ENCODE results near the gene PFKM. TPM values are rescaled to one million over a fixed set of nuclear protein-coding genes. Genes with fewer than 3 reads are reported as not detected.
A peak's percentile ranks its signal among the peaks of the same experiment; 100 is the strongest.

Gene PFKM
- total and polyA plus RNA-seq, 9 of the 15 experiments (the other 6 are each of a cell fraction or from before 2014, with no cell fraction given), result 16.5 to 39.9 (median 31.7) TPM

GRCh38 chr12:48157018-48157888 is 38.1 kb downstream of the PFKM start, which contains the start of gene ASB8 (continued):
- no peak for TF ChIP-seq HLTF (IDR thresholded peaks at IDR 0.05)
- TF ChIP-seq IRF1 (CRISPR knock-in tag; IDR thresholded peaks at IDR 0.05; ENCODE audit: borderline replicate concordance), result no peak
- no peak for TF ChIP-seq SAFB2 (IDR thresholded peaks at IDR 0.05; ENCODE audit: borderline replicate concordance, low read depth, low read length, severe bottlenecking)
- peak; percentile 71 for TF ChIP-seq CREB3L1 (IDR thresholded peaks at IDR 0.05; ENCODE audit: borderline replicate concordance, low read depth)
- no peak for TF ChIP-seq DNMT1 (IDR thresholded peaks at IDR 0.05)
- no peak for TF ChIP-seq ZNF311 (CRISPR knock-in tag; IDR thresholded peaks at IDR 0.05)
- TF ChIP-seq CC2D1A (IDR thresholded peaks at IDR 0.05), result no peak
- no peak for TF ChIP-seq GATAD2A (IDR thresholded peaks at IDR 0.05)
- TF ChIP-seq GATAD2B (IDR thresholded peaks at IDR 0.05; ENCODE audit: borderline replicate concordance), result no peak
- TF ChIP-seq ETS2 (tag; IDR thresholded peaks at IDR 0.05; ENCODE audit: borderline replicate concordance, poor library complexity, severe bottlenecking), result no peak
- TF ChIP-seq ZKSCAN3 (CRISPR knock-in tag; IDR thresholded peaks at IDR 0.05), result no peak
- no peak for TF ChIP-seq SRSF1 (IDR thresholded peaks at IDR 0.05; ENCODE audit: low read depth, low read length)
- TF ChIP-seq CAMTA2 (CRISPR knock-in tag; conservative IDR thresholded peaks at IDR 0.05), result no peak
- TF ChIP-seq LCOR (CRISPR knock-in tag; IDR thresholded peaks at IDR 0.05), result peak; percentile 16; the same call in 1 of the 2 replicates
- no peak for TF ChIP-seq ETV6 (IDR thresholded peaks at IDR 0.05; ENCODE audit: borderline replicate concordance in 1 of 2, low read depth in 2 of 2, low read length in 1 of 2)
- no peak for TF ChIP-seq ETV6 (CRISPR knock-in tag; IDR thresholded peaks at IDR 0.05; ENCODE audit: borderline replicate concordance)
- TF ChIP-seq CTBP1 (IDR thresholded peaks at IDR 0.05; ENCODE audit: borderline replicate concordance), result peak; percentile 67; the same call in 1 of the 2 replicates
- no peak for TF ChIP-seq NCOA4 (IDR thresholded peaks at IDR 0.05; ENCODE audit: partially characterized antibody)
- no peak for TF ChIP-seq CHD1 (IDR thresholded peaks at IDR 0.05; ENCODE audit: low read length)
- TF ChIP-seq, protein P1, sequence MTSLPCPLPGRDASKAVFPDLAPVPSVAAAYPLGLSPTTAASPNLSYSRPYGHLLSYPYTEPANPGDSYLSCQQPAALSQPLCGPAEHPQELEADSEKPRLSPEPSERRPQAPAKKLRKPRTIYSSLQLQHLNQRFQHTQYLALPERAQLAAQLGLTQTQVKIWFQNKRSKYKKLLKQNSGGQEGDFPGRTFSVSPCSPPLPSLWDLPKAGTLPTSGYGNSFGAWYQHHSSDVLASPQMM (CRISPR knock-in tag; IDR thresholded peaks at IDR 0.05), result no peak
- TF ChIP-seq ILK (tag; IDR thresholded peaks at IDR 0.05; ENCODE audit: borderline replicate concordance, low read depth), result no peak
- TF ChIP-seq ZNF778 (CRISPR knock-in tag; IDR thresholded peaks at IDR 0.05), result no peak
- TF ChIP-seq ZNF274 (IDR thresholded peaks at IDR 0.05; ENCODE audit: borderline replicate concordance, low read depth, low read length), result no peak
- no peak for TF ChIP-seq RHOXF2B (CRISPR knock-in tag; conservative IDR thresholded peaks at IDR 0.05)
- TF ChIP-seq SFPQ (IDR thresholded peaks at IDR 0.05; ENCODE audit: low read depth, low read length), result no peak
